H1 (cell line): ENCODE data around the gene CIAO2B.

Experiments
- SIX5 ChIP-seq: IDR thresholded peaks from 2 replicates; pipeline ENCODE4 v1.6.1; 2011; ENCODE audit warnings: mild to moderate bottlenecking, low read depth, low read length
- SP1 ChIP-seq: IDR thresholded peaks from 2 replicates; pipeline ENCODE4 v1.6.1; 2011; ENCODE audit warnings: low read depth, low read length
- USF2 ChIP-seq: IDR thresholded peaks from 2 replicates; pipeline ENCODE4 v1.6.1; 2011; ENCODE audit warnings: low read length, improper control_type of control experiment
- ZNF274 ChIP-seq: IDR thresholded peaks from 2 replicates; pipeline ENCODE4 v1.7.0; 2012; ENCODE audit warnings: low read length, borderline replicate concordance; ENCODE audit errors: extremely low read depth
- TF ChIP-seq, protein P1 (sequence below), 3 experiments: IDR thresholded peaks; 1 replicate in 2 of 3; 2 replicates in 1 of 3; pipeline versions ENCODE4 v1.5.1 to v1.6.1; 2011; ENCODE audit warnings: low read length in 3 of 3, mild to moderate bottlenecking in 3 of 3, inconsistent platforms in 2 of 3, low read depth in 1 of 3, moderate library complexity in 1 of 3; ENCODE audit not compliant: insufficient read depth in 1 of 3; ENCODE audit errors: control extremely low read depth in 1 of 3

GRCh38 chr16:66928702-66929388, 5.4 kb downstream of the CIAO2B start:
- TF ChIP-seq SP1 = no peak
- TF ChIP-seq, protein P1, sequence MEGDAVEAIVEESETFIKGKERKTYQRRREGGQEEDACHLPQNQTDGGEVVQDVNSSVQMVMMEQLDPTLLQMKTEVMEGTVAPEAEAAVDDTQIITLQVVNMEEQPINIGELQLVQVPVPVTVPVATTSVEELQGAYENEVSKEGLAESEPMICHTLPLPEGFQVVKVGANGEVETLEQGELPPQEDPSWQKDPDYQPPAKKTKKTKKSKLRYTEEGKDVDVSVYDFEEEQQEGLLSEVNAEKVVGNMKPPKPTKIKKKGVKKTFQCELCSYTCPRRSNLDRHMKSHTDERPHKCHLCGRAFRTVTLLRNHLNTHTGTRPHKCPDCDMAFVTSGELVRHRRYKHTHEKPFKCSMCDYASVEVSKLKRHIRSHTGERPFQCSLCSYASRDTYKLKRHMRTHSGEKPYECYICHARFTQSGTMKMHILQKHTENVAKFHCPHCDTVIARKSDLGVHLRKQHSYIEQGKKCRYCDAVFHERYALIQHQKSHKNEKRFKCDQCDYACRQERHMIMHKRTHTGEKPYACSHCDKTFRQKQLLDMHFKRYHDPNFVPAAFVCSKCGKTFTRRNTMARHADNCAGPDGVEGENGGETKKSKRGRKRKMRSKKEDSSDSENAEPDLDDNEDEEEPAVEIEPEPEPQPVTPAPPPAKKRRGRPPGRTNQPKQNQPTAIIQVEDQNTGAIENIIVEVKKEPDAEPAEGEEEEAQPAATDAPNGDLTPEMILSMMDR (IDR thresholded peaks at IDR 0.05; ENCODE audit: control extremely low read depth in 1 of 3, insufficient read depth in 1 of 3, low read depth in 1 of 3, low read length in 3 of 3) = peak; percentile 77 to 82 (median 81)
- TF ChIP-seq ZNF274 = no peak
- TF ChIP-seq SIX5 = no peak
- TF ChIP-seq USF2 = no peak
